COLO668 (cell line): ENCODE measurements around the gene AMBP.

Experiments
- DNase-seq: peaks from one replicate; lab custom pipeline; 2025; ENCODE audit not compliant: unreplicated experiment; lab: John Stamatoyannopoulos, UW

Gene AMBP

DNA sequence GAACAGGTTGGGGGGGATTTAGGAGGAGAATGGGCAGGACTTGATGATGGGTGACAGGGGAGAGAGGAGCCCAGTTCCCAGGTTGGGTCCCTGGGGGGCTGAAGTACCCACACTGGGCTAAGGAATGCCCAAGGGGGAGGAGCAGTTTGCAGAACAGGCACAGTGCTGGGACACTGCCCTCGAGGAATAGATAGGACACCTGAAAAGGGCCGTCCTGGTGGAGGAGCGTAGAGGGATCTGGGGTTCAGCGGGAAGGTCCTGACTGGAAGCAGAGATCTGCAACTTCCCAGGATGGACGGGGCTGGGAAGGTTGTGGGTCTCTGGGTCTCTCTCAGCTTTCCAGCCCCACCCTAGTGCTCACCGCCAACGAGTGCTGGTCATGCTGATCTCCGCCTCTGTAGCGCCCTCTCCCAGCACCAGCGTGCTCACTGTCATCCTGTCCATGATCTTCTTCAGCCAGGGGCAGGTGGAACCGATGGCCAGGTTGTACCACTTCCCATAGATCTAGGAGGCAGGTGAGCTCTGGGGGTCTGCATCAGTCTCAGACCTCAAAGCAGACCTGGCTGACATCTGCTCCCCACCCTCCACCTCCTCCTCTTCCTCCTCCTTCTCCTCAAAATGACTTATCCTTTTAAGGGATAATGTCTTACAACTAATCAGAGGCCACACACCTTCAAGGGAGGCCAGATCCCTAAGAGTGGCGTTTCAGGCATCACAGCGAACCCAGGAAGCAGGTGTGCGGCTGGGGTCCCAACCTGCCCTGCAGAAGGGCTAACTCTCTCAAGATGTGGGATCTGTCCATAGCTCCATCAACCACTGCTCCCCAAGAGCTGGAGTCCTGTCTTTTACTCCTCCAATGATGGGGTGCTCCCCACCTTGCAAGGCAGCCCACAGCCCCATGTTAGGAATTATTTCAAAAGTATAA lies 1.6 kb downstream of the AMBP start:
- DNase-seq, result no peak

DNA sequence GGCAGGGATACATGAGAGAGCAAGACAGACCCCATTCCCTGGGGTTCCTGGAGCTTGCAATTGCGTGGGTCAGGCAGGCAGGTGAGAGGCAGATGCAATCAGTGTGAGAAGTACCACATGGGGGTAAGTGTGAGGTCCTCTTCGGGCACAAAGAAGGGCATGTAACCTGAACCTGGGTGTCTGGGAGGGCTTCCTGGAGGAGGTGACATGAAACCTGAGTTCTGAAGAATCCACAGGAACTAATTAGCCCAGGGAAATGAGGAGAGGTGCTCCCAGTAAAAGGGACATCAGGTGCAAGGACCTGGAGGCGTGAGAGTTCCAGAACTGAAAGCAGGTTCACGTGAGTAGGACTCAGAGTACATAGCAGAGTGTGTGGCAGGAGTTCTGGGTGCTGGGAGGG lies 2.5 kb downstream of the AMBP start:
- DNase-seq, result no peak

- DNase-seq, result peak; percentile 80
Measured at GRCh38 chr9:114072184-114073140, 5.6 kb downstream of the AMBP start.

DNA sequence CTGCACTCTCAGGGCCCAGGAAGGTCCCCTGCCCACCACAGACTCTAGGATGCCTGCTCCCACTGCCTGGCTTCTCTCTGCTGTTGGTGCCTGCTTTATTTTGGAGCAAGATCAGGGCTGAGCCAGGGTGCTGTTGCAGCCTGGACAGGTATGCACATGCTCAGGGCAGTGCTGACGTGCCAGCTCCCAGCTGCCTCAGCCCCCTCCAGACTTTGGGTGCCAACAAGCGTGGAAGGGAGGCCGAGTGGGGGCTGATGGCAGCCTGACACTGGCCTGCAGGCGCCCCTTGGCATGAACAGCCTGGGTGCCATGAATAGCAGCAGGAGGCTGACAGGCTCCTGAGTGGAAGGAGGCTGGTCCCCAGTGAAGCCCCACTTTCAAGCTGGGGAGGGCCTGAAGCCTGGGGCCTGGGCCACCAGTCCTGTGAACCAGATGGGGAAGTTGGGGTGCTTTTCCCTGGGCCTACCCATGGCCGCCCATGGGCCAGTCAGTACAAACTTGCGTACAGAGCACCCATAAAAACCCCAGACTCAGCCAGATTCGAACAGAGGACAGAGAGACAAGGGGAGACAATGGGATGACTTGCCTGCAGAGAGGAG lies 6.8 kb downstream of the AMBP start:
- DNase-seq, result no peak

- DNase-seq, result no peak
Measured at GRCh38 chr9:114070188-114071103, 7.7 kb downstream of the AMBP start.

DNA sequence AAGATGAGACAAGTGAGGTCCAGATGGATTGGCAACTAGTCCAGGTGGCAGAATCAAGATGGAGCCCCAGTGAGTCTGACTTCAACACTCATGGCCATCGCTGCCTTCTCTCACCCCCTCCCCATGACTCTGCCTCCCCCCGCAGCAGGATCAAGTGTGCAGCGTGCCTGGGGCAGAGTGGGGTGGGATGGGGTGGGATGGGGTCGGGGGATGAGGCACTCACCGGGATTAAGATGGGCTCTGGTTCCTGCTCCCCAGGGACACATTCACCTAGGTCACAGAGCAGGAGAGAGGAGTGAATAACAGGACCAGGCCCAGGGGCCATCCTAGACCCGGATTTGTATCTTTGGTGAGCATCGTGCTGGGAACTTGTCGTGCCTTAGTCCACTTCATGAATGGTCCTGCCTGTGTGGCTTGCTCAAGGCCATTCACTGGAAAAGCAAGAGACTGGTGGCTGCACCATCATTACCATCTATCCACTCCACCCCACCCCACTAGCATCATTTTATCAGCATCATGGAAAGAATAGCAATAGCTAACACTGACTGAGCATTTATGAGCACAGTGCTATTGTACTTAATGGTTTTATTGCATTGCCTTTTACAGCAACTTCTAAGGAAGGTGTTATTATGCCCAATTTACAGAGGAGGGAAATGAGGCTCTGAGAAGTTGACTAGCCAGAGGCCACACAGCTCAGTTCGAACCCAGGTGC lies 8.5 kb downstream of the AMBP start:
- DNase-seq, result no peak

- DNase-seq, result no peak
Measured at GRCh38 chr9:114065304-114065703, 12.8 kb downstream of the AMBP start.

DNA sequence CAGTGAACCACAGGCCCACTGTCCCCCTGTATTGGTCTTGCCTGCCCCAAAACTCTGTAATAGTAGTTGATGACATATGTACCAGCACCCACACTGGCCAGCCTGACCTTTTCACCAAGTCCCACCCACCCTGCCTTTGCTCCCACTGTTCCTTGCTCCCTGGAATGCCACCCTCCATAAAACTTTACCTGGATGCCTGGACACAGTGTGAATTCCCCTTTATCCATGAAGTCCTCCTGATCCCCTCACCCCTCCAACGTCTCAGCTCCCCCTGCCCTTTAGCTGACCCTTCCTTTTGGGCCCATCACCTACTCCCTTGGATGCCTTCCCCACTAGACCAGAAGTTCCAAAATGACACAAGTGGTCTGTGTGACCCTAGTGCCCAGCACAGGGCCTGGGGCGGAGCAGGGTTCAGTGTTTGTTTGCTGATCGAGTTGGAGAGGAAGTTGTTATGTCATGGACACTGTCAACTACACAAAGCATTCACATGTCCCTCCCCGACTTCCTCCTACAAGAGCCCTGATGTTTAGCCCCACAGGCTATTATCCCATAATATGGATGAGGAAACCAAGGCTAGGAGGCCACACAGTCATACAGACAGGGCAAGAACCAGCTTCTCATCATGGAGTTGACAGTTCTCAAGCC lies 16.1 kb downstream of the AMBP start:
- DNase-seq, result no peak

- DNase-seq, result no peak
Measured at GRCh38 chr9:114061292-114061691, 16.8 kb downstream of the AMBP start.

DNA sequence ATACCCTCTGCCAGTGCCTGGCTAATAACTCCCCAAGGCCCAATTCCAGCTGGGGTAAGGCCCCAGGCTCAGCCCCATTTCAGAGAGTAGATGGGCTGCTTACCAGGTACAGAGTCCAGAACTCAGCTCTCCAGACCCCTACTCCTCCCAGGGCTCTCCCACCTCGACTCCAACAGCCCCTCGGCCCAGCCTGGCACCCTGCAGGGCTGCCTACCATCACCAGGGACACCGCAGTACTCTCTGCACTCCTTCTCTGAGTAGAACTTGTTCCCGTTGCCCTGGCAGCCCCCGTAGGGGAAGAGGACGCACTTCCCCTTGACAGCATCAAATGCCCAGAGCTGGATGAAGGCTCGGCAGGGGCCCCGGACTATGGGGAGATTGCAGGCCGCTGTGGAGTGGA lies 17.4 kb downstream of the AMBP start:
- no peak for DNase-seq

DNA sequence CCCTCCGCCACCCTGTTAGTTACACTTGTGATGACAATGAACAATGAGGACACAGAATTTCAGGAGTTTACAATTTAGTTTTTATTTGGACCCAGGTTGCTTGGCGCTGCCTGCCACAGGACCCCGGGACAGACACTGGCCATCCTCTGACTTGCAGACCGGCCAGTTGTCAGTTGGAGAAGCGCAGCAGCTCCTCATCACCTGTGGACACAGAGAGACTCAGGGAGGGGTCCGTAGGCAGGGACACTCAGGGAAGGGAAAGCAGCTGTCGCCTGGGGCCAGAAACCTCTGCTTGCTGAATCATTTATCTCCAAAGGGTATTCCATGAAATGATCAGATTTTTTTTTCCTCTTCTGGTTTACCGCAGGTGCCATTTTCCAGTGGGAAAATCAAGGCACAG lies 18.0 kb downstream of the AMBP start:
- no peak for DNase-seq

DNA sequence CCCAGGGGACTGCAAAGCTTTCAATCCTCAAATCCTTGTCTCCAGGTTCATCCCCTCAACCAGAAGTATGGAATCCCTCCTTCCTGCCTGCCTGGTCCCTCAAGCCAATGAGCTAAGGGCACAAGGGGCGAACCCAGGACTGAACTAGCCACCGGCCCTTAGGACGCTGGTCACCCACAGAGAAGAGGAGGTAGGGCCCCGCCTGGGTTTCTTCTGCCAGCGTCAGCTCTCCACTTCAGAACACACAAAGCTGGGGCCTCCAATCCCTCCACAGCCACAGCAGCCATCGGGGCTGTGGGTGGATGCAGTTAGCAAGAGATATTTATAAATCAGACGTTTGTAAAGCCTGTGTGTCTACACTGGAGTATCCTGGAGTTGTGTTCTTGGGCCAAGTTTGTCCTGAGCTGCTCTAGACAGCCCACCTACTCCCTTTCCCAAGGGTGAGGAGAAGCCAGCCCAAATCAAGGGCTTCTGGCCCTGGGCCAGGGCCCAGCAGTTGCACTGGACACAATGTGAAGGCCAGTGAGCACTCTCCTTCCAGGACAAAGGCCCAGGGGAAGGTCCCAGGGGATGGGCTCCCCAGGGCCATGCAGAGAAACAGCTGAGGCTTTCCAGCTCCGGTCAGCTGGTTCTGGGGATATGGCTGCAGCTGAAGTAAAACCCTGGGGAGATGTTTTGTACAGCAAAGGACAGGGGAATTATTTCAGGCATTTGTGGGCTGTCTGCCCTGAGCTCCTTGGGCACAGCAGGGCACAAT lies 18.9 kb downstream of the AMBP start:
- DNase-seq, result no peak

DNA sequence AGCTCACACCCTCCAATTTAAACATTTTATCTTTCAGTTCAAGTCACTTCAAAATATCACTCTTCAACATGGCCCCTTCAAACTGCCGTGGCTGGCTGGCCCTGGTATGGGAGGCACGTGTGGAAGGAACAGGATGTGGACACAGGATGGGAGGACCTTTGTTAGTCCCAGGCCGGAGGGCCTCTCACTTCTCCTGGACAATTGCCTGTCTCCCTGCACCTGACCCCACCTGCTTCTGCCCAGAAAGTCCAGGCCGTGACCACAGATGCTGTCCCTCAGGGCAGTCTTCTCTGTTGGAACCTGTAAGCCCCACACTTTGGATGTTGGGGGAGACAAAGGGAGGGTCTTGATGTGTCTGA lies 19.4 kb downstream of the AMBP start:
- no peak for DNase-seq

DNA sequence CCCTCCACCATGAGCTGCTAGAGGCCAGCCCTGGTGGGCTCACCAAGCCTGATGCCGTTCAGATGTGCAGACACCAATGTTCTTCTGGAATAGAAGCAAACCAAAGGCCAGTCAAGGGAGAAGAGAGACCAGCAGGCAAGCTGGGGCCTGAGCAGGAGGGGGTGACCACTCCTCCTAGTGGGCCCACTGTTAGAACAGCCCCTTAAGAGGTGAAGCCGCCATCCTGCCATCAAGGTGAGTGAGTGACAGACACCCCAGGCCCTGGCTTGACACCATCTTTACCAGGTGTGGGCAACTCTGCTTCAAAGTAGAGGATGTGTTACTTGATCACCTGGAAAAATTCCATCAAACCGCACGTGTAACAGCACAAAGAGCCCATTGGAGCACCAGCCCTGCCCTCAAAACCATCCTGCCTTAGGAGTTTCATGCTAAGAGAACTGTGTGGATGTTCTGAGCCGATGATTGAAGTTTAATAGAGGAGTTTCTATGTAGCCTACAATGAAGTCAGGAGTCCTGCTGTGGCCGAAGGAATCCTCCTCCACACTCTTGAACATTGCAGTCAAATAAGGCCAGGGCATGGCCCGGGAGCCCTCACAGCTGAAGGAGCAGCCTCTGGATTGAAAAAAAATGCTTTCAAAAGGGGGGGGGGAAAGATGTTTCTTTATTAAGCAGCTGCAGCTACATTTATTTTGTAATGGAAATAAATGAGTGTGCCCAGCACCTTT lies 20.8 kb downstream of the AMBP start:
- DNase-seq, result no peak

DNA sequence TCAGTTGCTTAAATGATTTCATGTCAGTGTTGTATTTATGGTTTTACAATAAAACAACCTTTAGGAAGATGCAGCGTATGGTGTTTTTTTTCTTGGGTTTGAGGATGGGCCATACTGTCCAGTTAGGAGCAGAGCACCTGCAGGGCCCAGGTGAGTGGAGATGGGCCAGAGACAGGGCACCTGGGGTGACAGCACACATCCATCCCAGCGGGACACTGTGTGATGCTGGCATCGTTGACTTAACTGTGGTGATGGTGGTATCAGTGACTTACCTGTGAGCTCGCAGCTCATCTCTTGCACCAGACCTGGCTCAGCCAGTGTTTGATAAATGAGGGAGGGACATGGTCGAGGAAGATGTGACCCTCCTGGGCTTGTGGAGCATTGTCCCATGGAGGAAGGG lies 21.6 kb downstream of the AMBP start:
- DNase-seq, result no peak

- no peak for DNase-seq
Measured at GRCh38 chr9:114055894-114056293, 22.2 kb downstream of the AMBP start.

GRCh38 chr9:114055061-114055460 lies 23.0 kb downstream of the AMBP start:
- DNase-seq, result no peak

DNA sequence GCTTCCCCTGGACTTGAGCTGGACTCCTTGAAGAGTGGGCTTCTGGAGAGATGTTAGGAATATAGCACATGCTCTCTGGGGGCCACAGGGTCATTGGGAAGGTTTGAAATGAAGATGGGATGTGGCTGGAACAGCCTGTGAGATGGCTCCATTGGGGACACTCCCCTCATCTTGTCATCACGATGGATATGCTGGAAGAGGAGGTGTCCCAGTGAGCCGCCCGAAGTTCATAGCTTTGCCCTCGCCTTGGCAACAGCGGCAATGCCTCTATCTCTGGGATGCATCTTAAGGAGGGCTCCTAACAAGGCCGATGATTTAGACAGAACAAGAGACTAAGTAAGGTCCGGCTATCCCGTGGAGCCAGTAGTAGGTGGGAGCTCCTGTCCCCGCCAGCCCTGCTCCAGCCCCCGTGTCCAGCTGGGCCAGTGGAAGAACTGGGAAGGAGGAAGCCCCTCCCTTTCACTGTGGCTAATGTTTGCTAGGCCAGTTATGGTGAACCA lies 23.9 kb downstream of the AMBP start:
- no peak for DNase-seq
